Measurements from ENCODE around the gene ZDHHC20.
A peak's percentile ranks its signal among the peaks of the same experiment; 100 is the strongest.
"Not testable (repeated sequence)": the region's sequence is repeated elsewhere in the genome, so short reads cannot be mapped to it uniquely, and the experiment has no call there.

The ZDHHC20 gene

DNA sequence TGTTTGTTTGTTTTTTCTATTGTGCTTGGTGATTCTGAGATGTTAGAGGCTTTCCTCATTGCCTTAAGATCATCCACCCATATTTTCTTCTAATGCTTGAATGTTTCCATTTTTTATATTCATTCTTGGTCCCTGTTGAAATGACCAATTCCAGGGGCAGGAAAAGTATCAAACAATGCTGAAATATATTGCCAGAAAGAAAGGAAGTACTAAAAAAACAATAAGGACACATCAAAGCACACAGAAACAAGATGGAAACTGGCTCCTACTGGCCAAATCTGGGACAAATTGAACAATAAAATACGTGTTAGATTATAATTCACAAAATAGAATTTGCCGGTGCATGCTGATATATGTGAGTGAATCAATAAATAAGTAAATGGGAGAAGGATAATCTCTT lies 23.9 kb downstream of the ZDHHC20 start:
- DNase-seq, result no peak

DNA sequence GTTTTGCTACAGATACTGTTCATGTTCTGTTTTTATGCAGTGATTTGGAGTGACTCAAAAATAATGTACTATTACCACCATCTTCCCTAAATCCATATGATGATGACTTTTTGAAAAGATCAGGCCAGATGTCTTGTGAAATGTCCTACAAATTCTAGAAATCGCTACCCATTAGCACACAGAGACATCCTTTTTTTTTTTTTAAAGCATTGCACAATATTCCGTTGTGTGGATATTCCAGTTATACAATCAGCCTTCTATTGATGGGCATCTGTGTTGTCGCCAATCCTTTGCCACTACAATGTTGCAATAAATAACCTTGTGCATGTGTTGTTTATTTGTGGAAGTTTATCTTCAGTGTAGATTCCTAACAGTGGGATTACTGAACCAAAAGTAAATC lies 24.5 kb downstream of the ZDHHC20 start:
- DNase-seq, result no peak

DNA sequence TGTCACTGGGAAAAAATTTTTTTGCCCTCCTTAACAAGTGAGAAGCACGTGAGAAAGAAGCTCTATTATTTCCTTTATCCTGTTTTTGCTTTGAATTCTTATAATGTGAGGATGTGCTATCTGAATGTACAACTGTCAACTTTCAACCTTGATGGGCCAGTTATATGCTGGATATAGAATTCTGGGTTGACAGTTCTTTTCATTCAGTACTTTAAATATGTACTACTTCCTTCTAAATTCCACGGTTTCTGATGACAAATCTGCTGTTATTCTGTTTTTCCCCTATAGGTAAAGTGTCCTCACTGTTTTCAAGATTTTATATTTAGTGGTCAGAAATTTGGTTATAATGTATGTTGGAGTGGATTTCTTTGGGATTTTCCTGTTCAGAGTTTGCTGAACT lies 29.9 kb downstream of the ZDHHC20 start:
- no peak for DNase-seq

DNA sequence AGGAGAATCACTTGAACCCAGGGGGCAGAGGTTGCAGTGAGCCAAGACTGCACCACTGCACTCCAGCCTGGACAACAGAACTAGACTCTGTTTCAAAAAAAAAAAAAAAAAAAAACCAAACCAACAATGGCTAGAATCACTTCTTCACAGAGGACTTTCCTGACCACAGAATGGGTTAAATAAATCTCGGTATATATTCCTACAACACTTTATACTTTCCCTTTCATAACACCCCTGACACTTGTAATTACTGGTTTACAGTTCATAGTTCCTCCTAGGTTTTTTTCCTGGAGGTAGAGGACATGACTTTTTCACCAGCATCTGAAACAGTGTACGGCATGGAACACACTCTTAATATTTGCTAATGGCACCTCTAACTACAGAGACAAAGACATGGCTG lies 31.4 kb downstream of the ZDHHC20 start:
- DNase-seq, result no peak

DNA sequence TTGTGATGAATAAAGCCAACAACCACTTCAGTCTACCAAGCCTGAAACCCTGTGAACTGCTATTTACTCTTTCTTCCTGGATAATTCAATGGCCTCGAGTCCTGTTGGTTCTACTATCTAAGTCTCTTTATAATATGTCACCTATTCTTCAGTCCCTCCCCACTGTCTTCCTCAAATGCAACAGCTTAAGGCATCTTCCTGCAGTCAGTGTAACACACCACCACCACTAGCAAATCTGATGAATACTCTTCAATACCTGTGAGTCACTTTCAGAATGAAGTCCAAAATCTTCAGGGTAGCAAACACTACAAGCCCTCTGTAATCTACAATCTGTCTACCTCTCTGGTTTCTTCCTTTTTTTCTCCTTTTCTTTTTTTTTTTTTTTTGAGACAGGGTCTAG lies 32.9 kb downstream of the ZDHHC20 start:
- DNase-seq, result no peak

DNA sequence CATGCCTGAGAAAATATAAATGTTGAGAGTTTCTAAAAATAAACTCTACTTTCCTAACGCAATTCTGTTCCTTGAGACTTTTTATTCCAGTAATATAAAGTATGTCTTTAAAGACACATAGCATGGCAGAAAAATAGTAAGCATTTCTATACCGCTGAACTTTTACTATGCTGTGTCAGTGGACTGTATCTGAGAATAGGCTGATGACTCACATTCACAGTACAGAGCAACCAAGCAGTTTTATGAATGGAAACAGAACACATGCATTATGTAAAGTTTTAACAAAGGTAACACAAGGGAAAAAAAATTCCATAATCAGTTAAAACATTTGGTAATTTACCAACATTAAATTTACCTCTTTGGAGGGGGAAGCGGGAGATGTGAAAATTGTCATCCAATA lies 38.4 kb downstream of the ZDHHC20 start:
- no peak for DNase-seq

DNA sequence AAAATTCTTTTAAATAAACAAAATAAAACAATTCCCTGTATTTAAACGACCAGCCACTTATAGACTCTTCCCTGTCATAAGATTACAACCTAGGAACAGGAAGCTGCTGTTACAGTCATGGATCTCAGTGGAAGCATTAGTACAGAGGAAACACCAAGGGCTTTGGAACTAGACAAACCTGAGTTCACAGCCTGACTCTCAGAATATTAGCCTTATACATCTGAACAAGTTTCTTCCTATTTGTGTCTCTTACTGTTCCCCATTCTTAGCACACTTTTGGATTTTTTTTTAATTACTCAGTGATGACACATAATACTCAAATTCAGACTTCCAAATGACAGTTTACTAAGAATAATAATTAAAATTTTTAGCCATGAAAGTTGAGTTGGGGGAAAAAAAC lies 46.1 kb downstream of the ZDHHC20 start:
- DNase-seq, result no peak

DNA sequence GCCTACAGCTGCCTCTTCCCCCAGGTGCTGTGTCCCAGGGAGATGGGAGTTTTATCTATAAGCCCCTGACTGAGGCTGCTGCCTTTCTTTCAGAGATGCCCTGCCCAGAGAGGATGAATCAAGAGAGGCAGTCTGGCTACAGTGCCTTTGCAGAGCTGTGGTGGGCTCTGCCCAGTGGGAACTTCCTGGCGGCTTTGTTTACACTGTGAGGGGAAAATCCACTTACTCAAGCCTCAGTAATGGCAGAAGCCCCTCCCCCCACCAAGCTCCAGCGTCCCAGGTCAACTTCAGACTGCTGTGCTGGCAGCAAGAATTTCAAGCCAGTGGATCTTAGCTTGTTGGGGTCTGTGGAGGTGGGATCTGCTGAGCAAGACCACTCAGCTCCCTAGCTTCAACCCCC lies 48.6 kb downstream of the ZDHHC20 start:
- DNase-seq, result not testable (repeated sequence)

DNA sequence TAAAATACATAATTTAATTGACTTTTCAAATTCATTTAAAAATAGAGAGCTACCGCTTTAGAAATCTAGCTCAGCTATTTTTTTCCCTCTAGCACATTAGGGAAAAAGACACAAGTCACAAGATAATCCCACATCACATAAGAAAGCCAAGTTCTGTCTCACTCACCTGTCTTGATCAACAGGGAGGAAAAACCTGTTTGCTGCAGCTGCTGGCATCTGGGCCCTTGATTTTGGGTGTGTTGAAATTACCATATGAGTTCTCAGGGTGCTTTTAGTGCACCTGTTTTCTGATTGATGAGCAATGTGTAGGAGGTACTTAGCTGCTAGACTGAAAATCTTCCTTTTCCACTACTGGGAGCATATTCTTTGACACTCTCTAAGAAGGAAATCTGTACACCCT lies 53.8 kb downstream of the ZDHHC20 start:
- DNase-seq, result no peak

DNA sequence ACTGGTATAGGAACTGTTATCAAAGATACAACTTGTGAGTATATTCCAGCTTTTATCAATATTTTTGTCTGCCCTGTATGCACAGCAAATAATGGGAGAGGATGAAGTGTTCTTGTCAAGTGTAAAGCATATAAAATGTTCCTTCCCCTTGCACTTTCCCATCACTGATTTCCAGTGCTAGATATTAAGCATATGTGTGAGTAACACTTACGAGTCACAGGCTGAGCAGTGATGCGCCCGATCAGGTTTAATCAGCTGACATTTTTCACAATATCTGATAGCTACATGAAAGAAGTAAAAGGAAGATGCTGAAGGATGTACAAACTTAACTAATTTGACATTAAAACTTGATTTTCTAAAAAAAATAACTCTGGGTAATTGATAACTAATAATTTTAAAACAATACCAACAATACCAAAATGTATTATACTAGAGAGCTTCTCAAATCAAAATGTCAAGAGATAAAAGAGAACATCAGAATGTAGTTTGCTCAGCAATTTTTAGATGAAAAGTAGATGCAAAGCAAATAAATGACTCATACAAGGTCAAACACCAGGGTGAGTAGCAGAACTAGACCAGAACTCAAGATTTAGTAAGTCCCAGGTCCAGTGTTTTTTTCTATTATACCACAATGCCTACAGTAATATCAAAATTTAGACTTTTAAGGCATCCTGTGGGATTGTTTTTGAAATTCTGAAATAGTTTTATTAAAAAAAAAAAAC lies 56.4 kb downstream of the ZDHHC20 start:
- no peak for DNase-seq

DNA sequence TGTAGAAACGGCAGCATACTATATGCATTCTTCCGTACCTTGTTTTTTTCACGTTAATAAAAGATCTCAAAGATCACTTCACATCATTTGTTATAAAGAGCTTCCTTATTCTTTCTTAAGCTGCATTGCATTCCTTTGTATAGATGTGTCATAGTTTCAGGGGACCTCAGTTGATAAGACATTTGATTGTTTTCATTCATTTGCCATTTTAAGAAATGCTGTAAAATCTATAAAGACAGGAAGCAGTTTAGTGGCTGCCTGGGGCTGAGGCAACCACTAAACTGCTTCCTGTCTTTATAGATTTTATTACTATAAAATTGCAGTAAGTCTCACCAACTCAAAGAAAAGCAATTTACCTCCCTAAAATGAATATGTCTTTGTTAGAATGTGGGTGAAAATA lies 59.4 kb downstream of the ZDHHC20 start:
- DNase-seq, result no peak

DNA sequence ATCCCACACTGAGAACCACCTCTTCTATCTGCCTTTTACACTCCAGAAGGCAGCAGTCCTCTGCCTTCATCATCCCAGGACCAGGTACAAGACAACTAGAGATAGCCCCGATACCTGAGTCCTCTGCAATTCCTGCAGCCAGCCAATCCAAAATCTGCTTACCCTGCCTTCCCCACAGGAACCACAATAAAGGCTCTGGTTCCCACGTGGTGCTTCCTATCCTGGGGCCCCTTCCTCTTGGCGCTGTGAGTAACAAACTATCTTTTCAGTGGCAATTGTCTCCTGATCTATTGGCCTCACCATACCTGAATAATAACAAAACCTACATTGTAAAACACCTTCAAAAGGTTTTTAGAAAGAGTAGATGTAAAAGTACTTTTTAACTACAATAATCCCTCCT lies 63.1 kb downstream of the ZDHHC20 start:
- peak; percentile 41 to 42 for DNase-seq

DNA sequence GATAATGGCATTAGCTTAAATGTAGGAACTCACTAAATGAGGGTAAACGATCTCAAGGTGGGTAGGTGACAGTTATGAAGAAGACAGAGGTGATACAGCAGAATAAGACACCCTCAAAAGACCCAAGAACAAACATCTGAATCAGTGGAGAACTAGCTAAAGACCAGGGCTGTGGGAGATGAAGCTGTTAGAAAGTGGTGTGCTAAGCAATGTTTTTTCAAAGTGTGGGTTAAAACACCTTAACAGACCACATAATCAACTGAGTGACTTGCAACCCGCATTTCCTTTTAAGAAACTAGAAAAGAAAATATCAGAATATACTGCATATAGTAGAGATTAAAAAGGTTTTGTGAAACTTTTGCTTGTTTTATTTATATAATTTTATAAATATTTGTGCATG lies 70.0 kb downstream of the ZDHHC20 start:
- DNase-seq, result no peak

DNA sequence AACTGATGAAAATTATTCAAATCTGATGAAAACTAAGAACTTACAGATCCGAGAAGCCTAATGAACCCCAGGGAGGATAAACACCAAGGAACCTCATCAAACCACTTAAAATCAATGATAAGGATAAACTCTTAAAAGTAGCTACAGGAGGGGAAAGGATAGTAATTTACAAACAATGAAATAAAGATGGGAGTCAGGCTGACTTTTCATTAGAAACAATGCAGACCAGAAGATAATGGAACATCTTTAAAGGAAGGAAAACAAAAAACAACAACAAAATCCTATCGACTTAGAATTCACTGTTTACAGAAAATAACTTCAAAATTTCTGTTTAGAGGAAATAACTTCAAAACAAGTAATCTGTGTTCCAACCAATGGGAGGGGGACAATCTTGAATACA lies 73.4 kb downstream of the ZDHHC20 start:
- no peak for DNase-seq

DNA sequence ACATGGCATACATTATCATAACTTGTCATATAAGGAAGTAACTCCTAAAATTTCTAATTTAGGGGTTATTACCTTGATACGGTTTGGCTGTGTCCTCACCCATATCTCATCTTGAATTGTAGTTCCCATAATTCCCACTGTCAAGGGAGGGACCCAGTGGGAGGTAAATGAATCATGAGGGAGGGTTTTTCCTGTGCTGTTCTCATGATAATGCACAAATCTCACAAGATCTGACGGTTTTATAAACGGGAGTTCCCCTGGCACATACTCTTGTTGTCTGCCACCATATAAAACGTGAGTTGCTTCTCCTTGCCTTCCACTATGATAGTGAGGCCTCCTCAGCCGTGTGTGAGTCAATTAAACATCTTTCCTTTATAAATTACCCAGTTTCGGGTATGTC lies 76.0 kb downstream of the ZDHHC20 start:
- DNase-seq, result no peak

DNA sequence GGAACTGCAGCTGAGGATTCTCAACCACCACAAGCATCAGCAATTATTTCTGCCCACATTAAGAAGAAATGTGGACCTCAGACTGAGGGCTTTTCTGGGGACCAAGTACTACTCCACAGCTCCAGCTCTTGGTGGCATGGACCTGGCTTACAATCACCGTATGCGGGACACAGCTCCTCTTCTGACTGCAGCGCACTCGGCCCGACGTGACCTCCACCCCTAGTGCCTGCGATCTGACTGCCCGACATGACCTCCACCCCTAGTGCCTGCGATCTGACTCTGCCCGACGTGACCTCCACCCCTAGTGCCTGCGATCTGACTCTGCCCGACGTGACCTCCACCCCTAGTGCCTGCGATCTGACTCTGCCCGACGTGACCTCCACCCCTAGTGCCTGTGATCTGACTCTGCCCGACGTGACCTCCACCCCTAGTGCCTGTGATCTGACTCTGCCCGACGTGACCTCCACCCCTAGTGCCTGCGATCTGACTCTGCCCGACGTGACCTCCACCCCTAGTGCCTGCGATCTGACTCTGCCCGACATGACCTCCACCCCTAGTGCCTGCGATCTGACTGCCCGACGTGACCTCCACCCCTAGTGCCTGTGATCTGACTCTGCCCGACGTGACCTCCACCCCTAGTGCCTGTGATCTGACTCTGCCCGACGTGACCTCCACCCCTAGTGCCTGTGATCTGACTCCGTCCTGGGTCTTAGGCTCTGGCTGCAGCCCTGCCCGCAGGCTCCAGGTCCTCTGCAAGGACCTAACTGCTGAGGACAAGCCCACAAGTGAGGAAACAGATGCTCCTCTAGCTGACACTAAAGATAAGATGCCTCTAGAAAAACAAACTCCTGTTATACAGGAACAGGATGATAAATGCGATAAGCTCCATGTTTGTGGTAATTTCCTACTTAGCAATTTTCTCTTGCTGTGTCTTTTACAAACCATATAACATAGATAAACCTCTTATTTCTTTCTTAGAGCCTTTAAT lies 81.8 kb downstream of the ZDHHC20 start:
- DNase-seq, result not testable (repeated sequence)

DNA sequence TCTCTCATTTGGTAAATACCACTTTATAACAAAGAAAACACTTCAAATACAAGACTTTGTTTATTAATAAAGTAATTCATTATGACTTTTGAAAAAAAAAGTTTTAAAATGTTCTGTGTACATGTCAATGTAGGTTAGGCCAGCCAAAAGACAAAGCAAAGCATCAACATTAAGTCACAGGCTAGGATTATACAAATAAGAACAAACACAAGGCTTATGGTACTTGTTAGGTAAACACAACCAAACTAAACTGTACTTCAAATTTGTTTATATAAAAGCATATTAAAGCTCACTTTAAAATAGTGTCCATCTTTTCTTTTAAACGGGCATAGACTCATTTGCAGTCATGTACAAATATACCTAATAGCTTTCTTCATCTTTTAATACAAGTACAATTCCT lies 86.6 kb downstream of the ZDHHC20 start:
- no peak for DNase-seq

DNA sequence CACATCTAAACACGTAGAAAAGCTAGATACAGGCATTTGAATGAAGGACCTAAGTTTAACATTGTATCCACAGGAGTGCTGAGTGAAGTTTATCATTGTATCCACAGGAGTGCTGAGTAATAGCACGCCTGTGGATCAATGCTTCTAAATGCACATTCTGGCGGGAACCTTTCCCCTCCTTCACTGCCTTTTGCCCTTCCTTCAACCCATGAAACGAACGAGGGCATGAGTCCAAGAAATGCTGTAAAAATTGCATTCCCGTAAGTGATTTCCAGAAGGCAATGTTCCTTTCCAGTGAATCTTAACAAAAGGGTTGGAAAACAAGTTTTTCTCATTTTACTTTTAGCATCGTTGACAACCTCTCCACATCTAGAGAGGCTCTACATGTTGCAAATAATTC lies 88.1 kb downstream of the ZDHHC20 start:
- no peak for DNase-seq

DNA sequence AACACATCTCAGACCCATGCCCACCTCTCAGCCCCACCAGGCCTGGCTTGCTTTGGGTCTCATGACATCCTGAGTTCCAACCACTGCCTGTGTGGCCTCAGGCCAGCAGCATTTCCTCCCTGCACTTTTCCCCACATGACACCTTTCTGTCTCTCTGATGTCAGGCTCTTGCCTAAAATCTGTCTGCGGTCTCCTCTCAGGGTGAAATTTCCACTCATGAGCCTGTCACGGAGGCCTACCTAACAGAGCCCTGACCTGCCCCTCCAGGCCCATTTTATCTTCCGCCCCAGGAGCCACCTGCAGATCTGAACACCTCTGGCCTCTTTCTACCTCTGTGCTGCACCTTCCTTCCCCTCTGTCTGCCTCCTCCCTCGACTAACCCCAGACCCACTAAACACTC lies 93.5 kb downstream of the ZDHHC20 start:
- DNase-seq, result no peak

DNA sequence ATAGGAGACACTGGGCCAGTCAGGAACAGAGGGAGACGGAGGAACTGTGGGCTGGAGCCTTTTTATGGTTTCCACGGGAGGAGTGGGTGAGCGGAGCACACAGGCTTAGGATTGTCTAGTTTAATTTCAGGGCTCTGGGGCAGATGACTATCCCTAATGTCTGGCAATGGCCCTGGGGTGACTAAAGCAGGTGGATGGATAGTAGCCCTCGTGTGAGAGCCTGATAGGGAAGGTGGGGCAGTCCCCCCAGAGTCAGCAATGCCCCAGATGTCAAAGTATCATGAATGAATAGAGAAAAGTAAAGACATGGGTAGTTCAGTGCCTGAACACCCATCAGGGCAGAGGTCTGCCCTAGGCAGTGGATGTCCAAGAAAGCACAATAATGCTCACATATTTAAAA lies 94.2 kb downstream of the ZDHHC20 start:
- no peak for DNase-seq

DNA sequence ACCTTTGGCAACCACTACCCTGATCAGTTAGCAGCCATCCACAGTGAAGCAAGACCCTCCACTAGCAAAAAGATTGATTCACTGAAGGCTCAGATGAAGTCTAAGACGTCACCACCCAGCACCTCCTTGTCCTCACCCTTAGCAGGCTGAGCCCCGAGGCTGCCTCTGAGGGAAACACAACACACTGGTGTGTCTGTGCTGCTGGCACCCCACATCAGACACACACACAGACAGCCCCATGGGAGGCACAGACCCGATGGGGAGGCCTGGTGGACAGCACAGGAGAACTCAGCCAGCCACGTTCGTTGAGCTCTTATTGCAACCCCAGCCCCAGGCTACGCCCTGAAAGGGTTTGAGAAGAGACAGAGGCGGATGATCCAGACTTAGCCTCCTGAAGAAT lies 94.7 kb downstream of the ZDHHC20 start:
- DNase-seq, result no peak

DNA sequence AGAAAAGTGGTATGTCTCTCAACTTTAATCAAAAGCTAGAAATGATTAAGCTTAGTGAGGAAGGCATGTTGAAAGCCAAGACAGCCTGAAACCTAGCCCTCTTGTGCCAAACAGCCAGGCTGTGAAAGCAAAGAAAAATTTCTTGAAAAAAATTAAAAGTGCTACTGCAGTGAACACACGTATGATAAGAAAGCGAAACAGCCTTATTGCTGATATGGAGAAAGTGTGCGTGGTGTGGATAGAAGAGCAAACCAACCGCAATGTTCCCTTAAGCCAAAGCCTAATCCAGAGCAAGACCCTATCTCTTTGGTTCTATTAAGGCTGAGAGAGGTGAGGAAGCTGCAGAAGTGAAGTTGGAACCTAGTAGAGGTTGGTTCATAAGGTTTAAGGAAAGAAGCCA lies 96.4 kb downstream of the ZDHHC20 start:
- DNase-seq, result no peak

DNA sequence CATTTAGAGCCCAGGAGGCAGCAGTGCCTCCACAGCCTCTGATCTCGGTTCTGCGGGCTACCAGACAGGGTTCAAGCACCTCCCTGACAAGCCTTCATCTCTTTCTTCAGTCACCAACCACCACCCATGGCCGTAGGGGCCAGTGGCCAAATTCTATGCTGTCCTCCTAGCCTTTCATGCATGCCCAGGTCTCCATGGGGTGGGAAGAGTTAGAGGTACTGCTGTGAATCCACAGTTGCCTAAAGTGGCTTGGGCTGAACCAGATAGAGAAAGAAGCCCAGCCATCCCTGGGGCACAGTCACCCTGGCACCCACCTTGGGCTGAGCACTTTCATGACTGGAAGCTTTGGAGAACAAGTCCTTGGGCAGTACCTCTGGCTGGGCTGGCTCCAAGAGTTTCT lies 97.4 kb downstream of the ZDHHC20 start:
- DNase-seq, result no peak

DNA sequence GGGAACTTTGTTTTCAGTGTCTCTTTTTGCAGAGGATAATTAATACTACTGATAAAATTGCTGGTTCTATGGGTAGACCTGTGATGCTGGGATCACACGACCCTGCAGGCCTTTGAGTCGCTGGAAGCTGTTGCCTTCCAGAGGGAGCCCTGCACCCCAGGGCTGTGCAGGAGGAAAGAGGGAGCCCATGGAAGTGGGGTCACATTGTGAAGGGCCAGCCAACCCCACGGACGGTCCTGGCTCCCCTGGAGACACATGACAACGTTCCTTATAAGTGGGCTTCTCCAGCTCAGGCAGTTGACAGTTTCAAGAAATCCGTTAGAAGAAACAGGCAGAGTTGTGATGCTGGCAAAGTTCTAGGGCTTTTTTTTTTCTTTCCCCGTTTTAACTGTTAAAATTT lies 98.0 kb downstream of the ZDHHC20 start:
- DNase-seq, result no peak
